Caco-2 (cell line): ENCODE measurements around the gene MOSPD3. TPM values are rescaled to one million over a fixed set of nuclear protein-coding genes. Genes with fewer than 3 reads are reported as not detected.

Experiments used
- BruUV-seq: library from RNA; stranded (reverse); fragments of 400-500 nt; replicated peaks from 2 replicates; lab custom pipeline; 2021; lab: Mats Ljungman, UMichigan
- CTCF ChIA-PET: fragments of 300-600 bp; sonication (Branson Sonifier 250); formaldehyde crosslinking; loops from one replicate; lab custom pipeline; 2022; ENCODE audit warnings: antibody characterized with exemption; lab: Charles Lee
- POLR2A ChIA-PET: fragments of 300-600 bp; sonication (Branson Sonifier 250); formaldehyde crosslinking; loops from one replicate; lab custom pipeline; 2022; ENCODE audit warnings: antibody characterized with exemption; lab: Charles Lee
- DNase-seq, 2 experiments: peaks; one replicate each; pipeline versions ENCODE4 v3.0.0 to v3.0.0-alpha.2; 2020 to 2022
- H3K27me3 ChIP-seq: replicated peaks from 2 replicates; pipeline ENCODE4 v1.6.0; 2011; ENCODE audit warnings: low read length; ENCODE audit not compliant: control insufficient read depth, insufficient read depth
- H3K36me3 ChIP-seq: 2 replicates; pipeline ENCODE4 v1.5.1; 2011; ENCODE audit warnings: low read length; ENCODE audit not compliant: control insufficient read depth, insufficient read depth
- H3K4me1 ChIP-seq: fragments of 250-450 bp; sonication (Bioruptor Pico); 2 replicates; pipeline ENCODE4 v1.5.1; 2020; ENCODE audit warnings: mild to moderate bottlenecking
- H3K4me3 ChIP-seq: 2 replicates; pipeline ENCODE4 v1.5.1; 2011; ENCODE audit warnings: low read depth, mild to moderate bottlenecking, control low read depth, low read length
- H3K9me3 ChIP-seq: fragments of 250-450 bp; sonication (Bioruptor Pico); 2 replicates; pipeline ENCODE4 v1.5.1; 2020; ENCODE audit warnings: mild to moderate bottlenecking, moderate library complexity
- H3K27ac Mint-ChIP-seq: one replicate; pipeline ENCODE4 v1.8.0; 2022; ENCODE audit warnings: mixed read lengths; ENCODE audit not compliant: unreplicated experiment
- H3K27me3 Mint-ChIP-seq: one replicate; pipeline ENCODE4 v1.8.0; 2022; ENCODE audit warnings: mixed read lengths; ENCODE audit not compliant: insufficient read depth, unreplicated experiment
- H3K36me3 Mint-ChIP-seq: one replicate; pipeline ENCODE4 v1.8.0; 2022; ENCODE audit warnings: mild to moderate bottlenecking, mixed read lengths; ENCODE audit not compliant: insufficient read depth, unreplicated experiment
- H3K4me1 Mint-ChIP-seq: one replicate; pipeline ENCODE4 v1.8.0; 2022; ENCODE audit warnings: low read depth, mixed read lengths; ENCODE audit not compliant: unreplicated experiment
- H3K4me3 Mint-ChIP-seq: one replicate; pipeline ENCODE4 v1.8.0; 2022; ENCODE audit warnings: mild to moderate bottlenecking, moderate library complexity, mixed read lengths; ENCODE audit not compliant: unreplicated experiment
- H3K9me3 Mint-ChIP-seq: one replicate; pipeline ENCODE4 v1.8.0; 2022; ENCODE audit warnings: mixed read lengths; ENCODE audit not compliant: unreplicated experiment
- CTCF ChIP-seq, 2 experiments: fragments of 200-600 bp in 1 of 2; IDR thresholded peaks; 1 replicate in 1 of 2; 2 replicates in 1 of 2; pipeline versions ENCODE4 v1.5.1 to v1.8.0; 2011 to 2022; ENCODE audit warnings: antibody characterized with exemption in 1 of 2, control low read depth in 1 of 2, inconsistent platforms in 1 of 2, low read depth in 1 of 2, low read length in 1 of 2, mild to moderate bottlenecking in 1 of 2, moderate library complexity in 1 of 2; ENCODE audit not compliant: insufficient read depth in 1 of 2, severe bottlenecking in 1 of 2, unreplicated experiment in 1 of 2
- intact Hi-C: fragments of 100-400 bp; cut with micrococcal nuclease; formaldehyde crosslinking; loops from one replicate; pipeline ENCODE4 v1.10.0; 2022; ENCODE audit not compliant: unreplicated experiment
- total RNA-seq: library from RNA; stranded (reverse); gene quantifications from 2 replicates; pipeline ENCODE4 v1.2.3, GENCODE V29; 2022

MOSPD3 gene
- total RNA-seq, 1 experiment from 2014 or later = 24.7 TPM

DNA sequence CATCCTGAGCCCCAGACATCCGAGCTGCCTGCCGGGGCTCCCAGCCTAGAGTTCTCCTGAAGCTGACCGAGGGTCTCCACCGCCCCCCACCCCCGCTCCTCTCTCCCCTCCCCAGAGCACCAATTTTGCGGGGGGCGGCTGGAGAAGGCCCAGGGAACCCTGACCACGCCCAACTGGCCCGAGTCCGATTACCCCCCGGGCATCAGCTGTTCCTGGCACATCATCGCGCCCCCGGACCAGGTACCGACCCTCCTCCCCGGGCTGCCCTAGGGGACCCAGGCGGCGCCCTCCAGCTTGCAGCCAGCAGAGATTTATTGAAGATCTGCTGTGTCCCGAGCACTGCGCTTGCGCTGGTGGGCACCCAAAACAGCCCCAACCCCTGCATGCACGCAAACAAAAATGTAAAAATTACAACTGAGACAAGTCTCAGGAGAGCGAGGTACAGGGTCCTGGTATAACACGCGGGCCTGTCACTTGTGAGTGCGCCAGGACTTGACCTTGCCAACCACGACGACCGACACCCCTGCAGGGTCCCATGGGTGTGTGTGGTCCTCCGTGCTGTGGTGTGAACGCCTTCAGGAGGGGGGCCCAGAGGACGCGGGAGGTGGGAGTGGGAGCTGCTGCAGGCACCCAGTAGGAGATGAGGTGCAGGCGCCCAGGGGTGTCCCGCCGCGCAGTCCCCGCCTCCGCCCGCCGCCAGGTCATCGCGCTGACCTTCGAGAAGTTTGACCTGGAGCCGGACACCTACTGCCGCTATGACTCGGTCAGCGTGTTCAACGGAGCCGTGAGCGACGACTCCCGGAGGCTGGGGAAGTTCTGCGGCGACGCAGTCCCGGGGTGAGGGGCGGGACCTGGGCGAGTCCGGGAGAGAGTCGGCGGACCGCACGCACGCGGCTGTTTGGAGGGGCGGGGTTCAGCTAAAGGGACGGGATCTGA is 7.1 kb upstream of the MOSPD3 start:
- peak overlapping the region; percentile 74 for H3K27ac Mint-ChIP-seq
- Histone ChIP-seq H3K9me3 (no peaks in the 10 kb centered on the region), H3K4me3 (peak overlapping the region; percentile 67), H3K4me1 (peaks cover 16% of the 10 kb centered on the region), H3K36me3 (no peaks in the 10 kb centered on the region), H3K27me3 (no peaks in the 10 kb centered on the region)
- H3K4me1 Mint-ChIP-seq = no peaks in the 10 kb centered on the region
- peak overlapping the region; percentile 91 for H3K4me3 Mint-ChIP-seq
- no TSS peak for BruUV-seq
- CTCF ChIA-PET = interaction anchor here (0.6 to 2.2 kb wide), 4 partner anchors 19 to 100 kb away, joined by 6 to 10 read pairs (median 7); partner anchors contain the start of genes FBXO24, LRCH4 and POP7
- peaks cover 14% of the 10 kb centered on the region for H3K36me3 Mint-ChIP-seq
- peak; percentile 78 to 80 for DNase-seq
- POLR2A ChIA-PET = interaction anchor here (1.8 kb wide), 1 partner anchor 20 kb away, joined by 10 read pairs; the partner anchor contains the start of genes FBXO24 and LRCH4
- H3K9me3 Mint-ChIP-seq = no peaks in the 10 kb centered on the region
- TF ChIP-seq CTCF (IDR thresholded peaks at IDR 0.05; ENCODE audit: insufficient read depth in 1 of 2, low read depth in 1 of 2, low read length in 1 of 2, severe bottlenecking in 1 of 2, unreplicated experiment in 1 of 2) = no peak
- no peaks in the 10 kb centered on the region for H3K27me3 Mint-ChIP-seq
- intact Hi-C loops = loop anchor here (1.0 to 2.0 kb wide), 6 partner anchors 18 to 120 kb away; partner anchors contain the start of genes FBXO24, GNB2 and LRCH4

GRCh38 chr7:100606313-100606712 is 6.0 kb upstream of the MOSPD3 start:
- intact Hi-C loops = no loop called here
- Mint-ChIP-seq H3K4me1 (no peaks in the 10 kb centered on the region), H3K9me3 (no peaks in the 10 kb centered on the region), H3K27me3 (no peaks in the 10 kb centered on the region), H3K36me3 (peaks cover 17% of the 10 kb centered on the region), H3K4me3 (peak overlapping the region; percentile 91), H3K27ac (no peak overlapping the region)
- H3K9me3 ChIP-seq = no peaks in the 10 kb centered on the region
- no TSS peak for BruUV-seq
- TF ChIP-seq CTCF (IDR thresholded peaks at IDR 0.05; ENCODE audit: insufficient read depth in 1 of 2, low read depth in 1 of 2, low read length in 1 of 2, severe bottlenecking in 1 of 2, unreplicated experiment in 1 of 2) = no peak
- CTCF ChIA-PET = interaction anchor here (1.5 to 2.2 kb wide), 3 partner anchors 20 to 99 kb away, joined by 6 to 10 read pairs (median 6); partner anchors contain the start of genes FBXO24, LRCH4 and POP7
- H3K4me3 ChIP-seq = peak overlapping the region; percentile 67
- no peak for DNase-seq
- no peaks in the 10 kb centered on the region for H3K27me3 ChIP-seq
- H3K36me3 ChIP-seq = no peaks in the 10 kb centered on the region
- POLR2A ChIA-PET = interaction anchor here (1.8 kb wide), 1 partner anchor 21 kb away, joined by 10 read pairs; the partner anchor contains the start of genes FBXO24 and LRCH4
- peaks cover 17% of the 10 kb centered on the region for H3K4me1 ChIP-seq

GRCh38 chr7:100607111-100607510 is 5.2 kb upstream of the MOSPD3 start:
- POLR2A ChIA-PET = interaction anchor here (0.6 kb wide), 1 partner anchor 22 kb away, joined by 4 read pairs; no protein-coding TSS in a partner anchor
- H3K36me3 Mint-ChIP-seq = peaks cover 25% of the 10 kb centered on the region

More at GRCh38 chr7:100607111-100607510, 5.2 kb upstream of the MOSPD3 start:
- Histone ChIP-seq H3K27me3 (no peaks in the 10 kb centered on the region), H3K9me3 (no peaks in the 10 kb centered on the region), H3K36me3 (no peaks in the 10 kb centered on the region), H3K4me3 (no peak overlapping the region), H3K4me1 (peaks cover 13% of the 10 kb centered on the region)
- H3K4me3 Mint-ChIP-seq = peak overlapping the region; percentile 52
- no peaks in the 10 kb centered on the region for H3K9me3 Mint-ChIP-seq
- no peak for DNase-seq
- BruUV-seq = no TSS peak
- CTCF ChIA-PET = interaction anchor here (2.2 kb wide), 1 partner anchor 23 kb away, joined by 7 read pairs; no protein-coding TSS in a partner anchor
- TF ChIP-seq CTCF (IDR thresholded peaks at IDR 0.05; ENCODE audit: insufficient read depth in 1 of 2, low read depth in 1 of 2, low read length in 1 of 2, severe bottlenecking in 1 of 2, unreplicated experiment in 1 of 2) = no peak
- no peak overlapping the region for H3K27ac Mint-ChIP-seq
- no peaks in the 10 kb centered on the region for H3K27me3 Mint-ChIP-seq
- intact Hi-C loops = no loop called here
- no peaks in the 10 kb centered on the region for H3K4me1 Mint-ChIP-seq
